HUES48 (cell line): ENCODE data around the gene SMOC2.

Experiments used
- H3K27ac ChIP-seq: one replicate; pipeline ENCODE4 v1.7.0; 2013; ENCODE audit warnings: low read depth, low read length, inconsistent platforms
- H3K27me3 ChIP-seq: 2 replicates; pipeline ENCODE4 v1.6.1; 2013; ENCODE audit warnings: mild to moderate bottlenecking, low read length; ENCODE audit not compliant: control insufficient read depth, insufficient read depth
- H3K36me3 ChIP-seq: 2 replicates; pipeline ENCODE4 v1.6.1; 2013; ENCODE audit warnings: low read length; ENCODE audit not compliant: control insufficient read depth, insufficient read depth
- H3K4me1 ChIP-seq: 2 replicates; pipeline ENCODE4 v1.6.1; 2013; ENCODE audit warnings: mild to moderate bottlenecking, low read length; ENCODE audit not compliant: control insufficient read depth, insufficient read depth
- H3K4me3 ChIP-seq: 2 replicates; pipeline ENCODE4 v1.5.1; 2013; ENCODE audit warnings: mild to moderate bottlenecking, low read depth, low read length
- H3K9ac ChIP-seq: 2 replicates; pipeline ENCODE4 v1.6.1; 2013; ENCODE audit warnings: mild to moderate bottlenecking, low read depth, low read length, moderate library complexity
- H3K9me3 ChIP-seq: 2 replicates; pipeline ENCODE4 v1.6.1; 2013; ENCODE audit warnings: low read length; ENCODE audit not compliant: control insufficient read depth, insufficient read depth

The SMOC2 gene

DNA sequence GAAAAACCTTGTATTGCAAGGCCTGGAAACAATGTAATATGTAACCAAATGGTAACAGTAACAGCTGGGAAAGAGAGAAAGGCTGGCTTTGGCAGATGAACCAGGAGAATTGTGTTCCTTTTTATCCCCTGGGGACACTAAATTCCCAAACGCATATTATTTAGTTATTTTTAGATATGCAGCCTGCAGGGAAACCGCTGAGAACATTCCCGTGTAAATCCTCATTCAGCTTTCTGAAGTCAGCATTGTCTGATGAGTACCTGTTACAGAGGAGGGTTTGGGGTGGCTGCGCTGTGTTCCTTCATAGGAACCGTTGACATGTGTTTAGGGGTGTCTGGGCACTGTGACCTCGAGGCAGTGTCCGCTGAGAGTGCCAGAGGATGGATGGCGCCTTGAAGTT lies 101.3 kb downstream of the SMOC2 start:
- Histone ChIP-seq H3K9ac (no peak overlapping the region), H3K27me3 (no peaks in the 10 kb centered on the region), H3K4me1 (peaks cover 30% of the 10 kb centered on the region), H3K36me3 (no peaks in the 10 kb centered on the region), H3K27ac (no peak overlapping the region), H3K9me3 (no peaks in the 10 kb centered on the region), H3K4me3 (no peak overlapping the region)

DNA sequence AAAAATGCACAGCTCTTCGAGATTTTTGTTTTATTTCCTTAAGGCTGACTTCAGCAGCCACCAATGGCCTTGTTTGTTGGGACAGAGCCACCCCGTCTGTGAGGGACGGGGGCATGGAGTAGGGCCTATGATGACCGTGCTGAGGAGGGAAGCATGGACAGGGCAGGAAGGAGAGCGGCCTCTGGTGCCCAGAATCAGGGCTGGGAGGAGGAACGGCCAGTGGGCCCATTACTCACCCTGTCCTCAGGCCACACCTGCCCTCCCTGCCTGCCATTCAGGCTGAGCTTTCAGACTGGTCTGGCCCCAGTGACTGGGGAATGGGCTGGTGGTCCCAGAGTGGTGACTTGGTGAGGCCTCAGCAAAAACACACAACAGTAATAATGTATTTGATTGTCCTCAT lies 104.4 kb downstream of the SMOC2 start:
- no peak overlapping the region for H3K27ac ChIP-seq
- no peaks in the 10 kb centered on the region for H3K36me3 ChIP-seq
- H3K27me3 ChIP-seq, result no peaks in the 10 kb centered on the region
- H3K9ac ChIP-seq, result no peak overlapping the region
- H3K4me1 ChIP-seq, result peaks cover 18% of the 10 kb centered on the region
- no peaks in the 10 kb centered on the region for H3K9me3 ChIP-seq
- H3K4me3 ChIP-seq, result no peak overlapping the region

DNA sequence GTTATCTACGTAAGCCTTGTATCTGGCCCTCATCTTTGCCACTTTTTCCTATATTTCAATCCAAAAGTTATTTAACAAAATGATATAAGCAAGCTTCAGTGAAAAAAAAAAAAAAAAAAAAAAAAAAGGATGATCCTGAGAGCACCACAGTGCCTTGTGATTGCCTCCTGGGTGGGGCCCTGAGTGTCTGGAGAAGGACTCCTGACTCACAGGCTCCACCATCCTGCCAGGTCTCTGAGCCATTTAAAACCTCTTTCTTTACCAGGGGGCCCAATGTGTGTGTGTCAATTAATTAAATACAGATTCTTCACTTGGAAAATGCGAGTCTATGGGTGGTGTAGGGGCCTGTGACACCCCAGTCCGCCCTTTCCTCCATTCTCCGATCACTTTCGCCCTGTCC lies 105.2 kb downstream of the SMOC2 start:
- Histone ChIP-seq H3K36me3 (no peaks in the 10 kb centered on the region), H3K27ac (no peak overlapping the region), H3K27me3 (no peaks in the 10 kb centered on the region), H3K4me1 (peaks cover 13% of the 10 kb centered on the region), H3K4me3 (no peak overlapping the region), H3K9ac (no peak overlapping the region), H3K9me3 (no peaks in the 10 kb centered on the region)

DNA sequence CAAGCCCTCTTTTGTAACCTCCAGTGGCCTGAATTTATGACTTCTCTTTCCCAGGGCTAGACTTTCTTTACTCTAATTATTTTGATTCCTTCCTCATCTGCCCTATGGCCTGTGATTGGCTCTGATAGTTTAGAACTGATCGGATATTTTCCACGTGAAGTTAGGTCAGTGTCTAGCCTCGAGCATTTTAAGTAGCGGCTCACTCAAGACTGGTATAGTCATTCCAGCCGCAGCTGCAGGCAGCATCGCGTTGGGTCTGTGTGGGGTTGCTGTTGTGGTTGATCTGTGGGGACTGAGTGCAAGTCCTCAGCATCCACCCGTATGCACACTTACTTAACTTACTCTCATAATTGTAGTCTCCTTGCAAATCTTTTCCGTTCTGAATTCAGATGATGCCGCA lies 105.7 kb downstream of the SMOC2 start:
- Histone ChIP-seq H3K9me3 (no peaks in the 10 kb centered on the region), H3K36me3 (no peaks in the 10 kb centered on the region), H3K4me1 (peaks cover 7% of the 10 kb centered on the region), H3K4me3 (no peak overlapping the region), H3K27ac (no peak overlapping the region), H3K27me3 (no peaks in the 10 kb centered on the region), H3K9ac (no peak overlapping the region)

DNA sequence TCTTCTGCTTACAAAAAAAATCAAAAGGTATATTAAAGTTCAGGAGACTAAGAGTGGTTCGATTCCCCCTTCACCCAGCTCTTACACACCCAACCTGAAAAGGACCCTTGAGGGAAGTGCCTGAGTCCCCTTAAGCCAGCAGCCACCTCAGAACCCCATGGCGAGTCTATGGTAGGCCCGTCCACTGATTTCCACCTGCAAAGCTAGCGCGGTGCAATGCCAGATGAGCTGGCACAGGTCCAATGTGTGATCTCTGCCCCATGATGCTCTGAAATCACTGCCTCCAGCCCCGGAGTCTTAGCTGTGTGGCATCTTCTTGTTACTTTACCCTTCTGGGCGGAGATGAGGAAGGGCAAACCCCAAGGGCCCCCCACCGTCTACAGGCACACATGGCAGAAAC lies 109.3 kb downstream of the SMOC2 start:
- Histone ChIP-seq H3K9ac (no peak overlapping the region), H3K4me3 (no peak overlapping the region), H3K36me3 (no peaks in the 10 kb centered on the region), H3K27ac (no peak overlapping the region), H3K27me3 (no peaks in the 10 kb centered on the region), H3K9me3 (no peaks in the 10 kb centered on the region), H3K4me1 (no peaks in the 10 kb centered on the region)

DNA sequence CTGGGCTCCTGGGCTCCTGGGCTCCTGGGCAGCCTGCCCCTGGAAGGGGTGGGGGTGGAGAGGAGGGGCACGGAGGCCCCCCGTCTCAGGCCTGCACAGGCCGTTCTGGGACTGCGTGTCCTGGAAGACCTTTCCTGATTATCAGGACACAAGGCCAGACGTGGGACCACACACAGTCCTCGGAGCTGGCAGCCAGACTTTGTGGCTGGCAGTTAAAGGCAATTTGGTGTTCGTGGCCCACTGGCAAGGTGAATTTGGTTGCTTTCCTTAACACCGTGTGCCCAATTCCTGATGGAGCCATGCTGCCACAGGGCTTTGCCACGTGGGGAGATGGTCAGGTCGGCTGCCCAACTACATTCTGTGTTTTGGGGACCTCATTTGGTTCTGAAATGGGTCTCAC lies 113.5 kb downstream of the SMOC2 start:
- Histone ChIP-seq H3K9me3 (no peaks in the 10 kb centered on the region), H3K4me3 (no peak overlapping the region), H3K27me3 (no peaks in the 10 kb centered on the region), H3K27ac (no peak overlapping the region), H3K4me1 (no peaks in the 10 kb centered on the region), H3K9ac (no peak overlapping the region), H3K36me3 (no peaks in the 10 kb centered on the region)

DNA sequence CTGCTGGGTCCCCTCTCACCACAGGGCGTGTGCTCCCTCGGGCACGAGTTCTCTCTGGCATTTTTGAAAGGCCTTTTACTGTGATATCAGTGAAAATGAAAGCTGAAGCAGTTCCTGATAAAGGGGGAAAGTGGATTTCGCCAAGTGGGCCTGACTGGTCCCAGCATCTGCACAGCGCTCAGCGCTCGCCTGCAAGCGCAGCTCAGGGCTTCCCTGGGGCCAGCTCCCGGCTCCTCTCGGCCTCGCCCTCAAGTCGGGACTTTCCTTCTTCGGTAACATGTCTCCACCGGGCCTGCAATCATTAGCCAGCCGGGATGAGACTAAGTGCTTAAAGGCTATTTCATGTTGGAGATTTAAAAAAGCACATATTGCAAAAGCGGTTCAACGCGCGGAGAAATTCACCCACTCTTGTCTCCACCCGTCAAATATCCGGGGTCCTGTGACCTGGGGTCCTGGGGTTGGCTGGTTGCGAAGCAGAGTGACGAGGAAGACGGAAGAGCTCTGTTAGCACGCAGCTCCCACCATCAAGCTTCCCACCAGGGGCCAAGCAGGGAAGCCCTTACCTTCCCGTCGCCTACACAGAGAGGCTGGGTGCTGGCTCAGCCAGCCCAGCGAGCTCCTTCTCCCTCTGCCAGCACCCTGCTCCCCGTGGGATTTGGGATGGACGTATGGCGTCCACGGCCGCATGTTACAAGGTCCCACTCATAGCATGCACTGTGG lies 114.1 kb downstream of the SMOC2 start:
- H3K9ac ChIP-seq, result no peak overlapping the region
- H3K4me3 ChIP-seq, result no peak overlapping the region
- no peaks in the 10 kb centered on the region for H3K9me3 ChIP-seq
- no peaks in the 10 kb centered on the region; the same call in 1 of the 2 replicates for H3K27me3 ChIP-seq
- H3K27ac ChIP-seq, result no peak overlapping the region
- H3K36me3 ChIP-seq, result no peaks in the 10 kb centered on the region
- H3K4me1 ChIP-seq, result peaks cover 5% of the 10 kb centered on the region; the same call in 1 of the 2 replicates

DNA sequence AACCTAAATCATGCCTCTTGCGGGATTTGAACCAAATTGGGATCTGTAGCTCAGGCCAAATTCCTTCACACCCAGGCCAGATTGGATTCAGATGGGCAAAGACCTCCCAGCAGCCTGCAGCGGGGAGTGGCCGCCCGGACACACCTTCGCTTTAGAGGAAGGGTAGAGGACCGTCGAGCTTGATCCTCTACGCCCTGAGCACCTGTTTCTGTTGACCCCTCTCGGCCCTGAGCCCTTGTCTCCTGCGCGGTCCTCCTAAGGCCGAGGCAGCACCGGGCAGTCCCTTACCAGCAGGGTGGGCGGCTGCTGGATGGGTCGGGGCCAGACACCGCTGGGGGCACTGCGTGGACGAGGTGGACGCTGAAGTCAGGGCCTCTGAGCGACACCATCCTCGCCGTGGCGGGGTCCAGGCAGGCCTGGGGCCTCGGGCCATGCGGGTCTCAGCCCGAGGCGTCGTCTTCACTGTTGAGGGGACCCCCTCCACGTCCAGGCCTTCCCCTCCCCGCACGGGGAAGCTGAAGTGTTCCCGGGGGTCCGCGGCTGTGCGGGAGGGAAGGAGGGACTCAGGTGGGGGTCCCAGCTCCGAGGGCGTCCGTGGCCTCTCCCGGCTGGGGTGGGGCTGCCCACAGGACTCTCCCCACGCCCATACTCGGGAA lies 114.8 kb downstream of the SMOC2 start:
- no peak overlapping the region for H3K27ac ChIP-seq
- H3K4me3 ChIP-seq, result no peak overlapping the region
- H3K27me3 ChIP-seq, result no peaks in the 10 kb centered on the region; the same call in 1 of the 2 replicates
- H3K9ac ChIP-seq, result no peak overlapping the region
- no peaks in the 10 kb centered on the region for H3K36me3 ChIP-seq
- H3K9me3 ChIP-seq, result no peaks in the 10 kb centered on the region
- H3K4me1 ChIP-seq, result peaks cover 7% of the 10 kb centered on the region; the same call in 1 of the 2 replicates

DNA sequence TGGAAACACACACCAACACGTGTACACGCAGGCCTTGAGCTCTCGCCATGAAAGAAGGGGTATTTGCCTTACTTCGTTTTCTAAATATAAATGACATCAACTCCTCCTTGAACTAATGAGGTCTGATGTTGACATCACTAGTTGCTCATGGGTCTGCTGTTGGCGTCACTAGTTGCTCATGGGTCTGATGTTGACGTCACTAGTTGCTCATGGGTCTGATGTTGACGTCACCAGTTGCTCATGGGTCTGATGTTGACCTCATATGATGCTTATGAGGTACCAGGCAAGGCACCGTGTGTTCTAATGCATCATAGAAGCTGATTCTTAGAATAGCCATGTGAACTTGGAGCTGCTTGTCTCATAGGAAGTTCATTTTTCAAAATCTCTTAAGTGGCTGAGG lies 116.5 kb downstream of the SMOC2 start:
- Histone ChIP-seq H3K9ac (no peak overlapping the region), H3K4me1 (peaks cover 10% of the 10 kb centered on the region), H3K4me3 (no peak overlapping the region), H3K9me3 (no peaks in the 10 kb centered on the region), H3K27me3 (peaks cover 2% of the 10 kb centered on the region), H3K27ac (no peak overlapping the region), H3K36me3 (no peaks in the 10 kb centered on the region)

DNA sequence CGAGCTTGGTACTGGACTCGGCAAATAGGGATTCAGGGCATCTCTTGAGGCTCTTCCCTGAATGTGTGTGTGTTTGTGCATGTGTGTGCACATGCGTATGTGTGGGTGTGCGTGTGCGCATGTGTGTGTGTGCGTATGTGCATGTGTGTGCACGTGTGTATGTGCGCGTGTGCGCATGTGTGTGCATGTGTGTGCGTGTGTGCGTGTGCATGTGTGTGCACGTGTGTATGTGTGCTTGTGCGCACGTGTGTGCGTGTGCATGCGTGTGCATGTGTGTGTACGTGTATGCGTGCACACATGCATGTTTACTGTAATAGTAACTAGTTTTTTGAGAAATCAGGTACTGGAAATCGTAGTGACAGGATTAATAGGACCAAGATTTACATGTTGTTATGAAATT lies 117.7 kb downstream of the SMOC2 start:
- Histone ChIP-seq H3K4me3 (no peak overlapping the region), H3K27me3 (peaks cover 8% of the 10 kb centered on the region), H3K9me3 (no peaks in the 10 kb centered on the region), H3K36me3 (no peaks in the 10 kb centered on the region), H3K4me1 (peaks cover 18% of the 10 kb centered on the region), H3K9ac (no peak overlapping the region), H3K27ac (no peak overlapping the region)

DNA sequence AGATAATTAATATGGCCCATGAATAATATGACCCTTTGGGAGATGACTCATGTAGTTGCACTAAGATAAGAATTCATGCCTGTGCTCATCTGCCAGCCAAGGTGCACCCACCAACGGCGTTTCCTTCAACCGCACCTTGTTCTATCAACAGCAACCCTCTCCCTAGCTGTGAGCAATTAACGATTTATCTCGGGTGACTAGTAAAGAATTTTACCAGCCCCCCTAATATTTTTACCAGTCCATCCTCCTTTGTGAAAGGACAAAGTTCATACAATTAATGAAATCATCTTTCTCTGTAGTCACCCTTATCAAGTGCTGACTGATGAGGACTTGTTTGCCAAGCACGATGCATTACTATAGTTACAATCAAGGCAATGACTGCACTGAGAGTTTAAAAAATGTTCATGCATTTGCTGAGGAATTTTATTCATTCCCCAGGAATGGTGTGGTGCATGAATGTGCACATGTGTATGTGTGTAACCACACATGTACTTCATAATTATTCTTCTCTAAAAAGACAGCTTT lies 118.7 kb downstream of the SMOC2 start:
- H3K9me3 ChIP-seq, result no peaks in the 10 kb centered on the region
- peaks cover 8% of the 10 kb centered on the region for H3K27me3 ChIP-seq
- no peak overlapping the region for H3K4me3 ChIP-seq
- H3K36me3 ChIP-seq, result no peaks in the 10 kb centered on the region
- H3K27ac ChIP-seq, result peak overlapping the region; percentile 27
- peaks cover 18% of the 10 kb centered on the region for H3K4me1 ChIP-seq
- H3K9ac ChIP-seq, result no peak overlapping the region
